ENCODE results near the gene RETREG1.

The RETREG1 gene

GRCh38 chr5:16497546-16497945 is 119.3 kb downstream of the RETREG1 start:
- H3K4me3 ChIP-seq (ENCODE audit: low read depth, low read length): no peak overlapping the region
- DNase-seq (ENCODE audit: low read depth): no peak
- in situ Hi-C loops (cut with HindIII; ENCODE audit: low sequenced_read_pairs): no loop called here
- TF ChIP-seq, protein P1, sequence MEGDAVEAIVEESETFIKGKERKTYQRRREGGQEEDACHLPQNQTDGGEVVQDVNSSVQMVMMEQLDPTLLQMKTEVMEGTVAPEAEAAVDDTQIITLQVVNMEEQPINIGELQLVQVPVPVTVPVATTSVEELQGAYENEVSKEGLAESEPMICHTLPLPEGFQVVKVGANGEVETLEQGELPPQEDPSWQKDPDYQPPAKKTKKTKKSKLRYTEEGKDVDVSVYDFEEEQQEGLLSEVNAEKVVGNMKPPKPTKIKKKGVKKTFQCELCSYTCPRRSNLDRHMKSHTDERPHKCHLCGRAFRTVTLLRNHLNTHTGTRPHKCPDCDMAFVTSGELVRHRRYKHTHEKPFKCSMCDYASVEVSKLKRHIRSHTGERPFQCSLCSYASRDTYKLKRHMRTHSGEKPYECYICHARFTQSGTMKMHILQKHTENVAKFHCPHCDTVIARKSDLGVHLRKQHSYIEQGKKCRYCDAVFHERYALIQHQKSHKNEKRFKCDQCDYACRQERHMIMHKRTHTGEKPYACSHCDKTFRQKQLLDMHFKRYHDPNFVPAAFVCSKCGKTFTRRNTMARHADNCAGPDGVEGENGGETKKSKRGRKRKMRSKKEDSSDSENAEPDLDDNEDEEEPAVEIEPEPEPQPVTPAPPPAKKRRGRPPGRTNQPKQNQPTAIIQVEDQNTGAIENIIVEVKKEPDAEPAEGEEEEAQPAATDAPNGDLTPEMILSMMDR (IDR thresholded peaks at IDR 0.05; ENCODE audit: low read depth, low read length, missing control alignments): no peak

GRCh38 chr5:16493261-16493660 is 123.5 kb downstream of the RETREG1 start:
- in situ Hi-C loops (cut with HindIII; ENCODE audit: low sequenced_read_pairs): no loop called here
- no peak overlapping the region for H3K4me3 ChIP-seq (ENCODE audit: low read depth, low read length)
- TF ChIP-seq, protein P1 (IDR thresholded peaks at IDR 0.05; ENCODE audit: low read depth, low read length, missing control alignments): no peak
- no peak for DNase-seq (ENCODE audit: low read depth)

- in situ Hi-C loops (cut with HindIII; ENCODE audit: low sequenced_read_pairs): no loop called here
- no peak overlapping the region for H3K4me3 ChIP-seq (ENCODE audit: low read depth, low read length)
- peak; percentile 11 for DNase-seq (ENCODE audit: low read depth)
- TF ChIP-seq, protein P1 (IDR thresholded peaks at IDR 0.05; ENCODE audit: low read depth, low read length, missing control alignments): no peak
Observed at GRCh38 chr5:16492398-16493140, 124.2 kb downstream of the RETREG1 start.

- TF ChIP-seq, protein P1 (IDR thresholded peaks at IDR 0.05; ENCODE audit: low read depth, low read length, missing control alignments): no peak
- no peak overlapping the region for H3K4me3 ChIP-seq (ENCODE audit: low read depth, low read length)
- in situ Hi-C loops (cut with HindIII; ENCODE audit: low sequenced_read_pairs): no loop called here
- DNase-seq (ENCODE audit: low read depth): no peak
Observed at GRCh38 chr5:16490911-16491310, 125.9 kb downstream of the RETREG1 start.

GRCh38 chr5:16489322-16489791 is 127.4 kb downstream of the RETREG1 start:
- in situ Hi-C loops (cut with HindIII; ENCODE audit: low sequenced_read_pairs): no loop called here
- TF ChIP-seq, protein P1 (IDR thresholded peaks at IDR 0.05; ENCODE audit: low read depth, low read length, missing control alignments): peak; percentile 77
- peak; percentile 39 for DNase-seq (ENCODE audit: low read depth)
- H3K4me3 ChIP-seq (ENCODE audit: low read depth, low read length): no peak overlapping the region

- TF ChIP-seq, protein P1 (IDR thresholded peaks at IDR 0.05; ENCODE audit: low read depth, low read length, missing control alignments): no peak
- no peak for DNase-seq (ENCODE audit: low read depth)
- no peak overlapping the region for H3K4me3 ChIP-seq (ENCODE audit: low read depth, low read length)
- in situ Hi-C loops (cut with HindIII; ENCODE audit: low sequenced_read_pairs): no loop called here
Observed at GRCh38 chr5:16487456-16487855, 129.3 kb downstream of the RETREG1 start.

All from astrocyte of the cerebellum (primary cell).